Retina (tissue), 1 donor: ENCODE data around the gene SLC27A3.
A peak's percentile ranks its signal among the peaks of the same experiment; 100 is the strongest.

Experiments used
- DNase-seq: peaks from one replicate; pipeline ENCODE4 v3.0.0-alpha.2; 2016

SLC27A3 gene, protein sequence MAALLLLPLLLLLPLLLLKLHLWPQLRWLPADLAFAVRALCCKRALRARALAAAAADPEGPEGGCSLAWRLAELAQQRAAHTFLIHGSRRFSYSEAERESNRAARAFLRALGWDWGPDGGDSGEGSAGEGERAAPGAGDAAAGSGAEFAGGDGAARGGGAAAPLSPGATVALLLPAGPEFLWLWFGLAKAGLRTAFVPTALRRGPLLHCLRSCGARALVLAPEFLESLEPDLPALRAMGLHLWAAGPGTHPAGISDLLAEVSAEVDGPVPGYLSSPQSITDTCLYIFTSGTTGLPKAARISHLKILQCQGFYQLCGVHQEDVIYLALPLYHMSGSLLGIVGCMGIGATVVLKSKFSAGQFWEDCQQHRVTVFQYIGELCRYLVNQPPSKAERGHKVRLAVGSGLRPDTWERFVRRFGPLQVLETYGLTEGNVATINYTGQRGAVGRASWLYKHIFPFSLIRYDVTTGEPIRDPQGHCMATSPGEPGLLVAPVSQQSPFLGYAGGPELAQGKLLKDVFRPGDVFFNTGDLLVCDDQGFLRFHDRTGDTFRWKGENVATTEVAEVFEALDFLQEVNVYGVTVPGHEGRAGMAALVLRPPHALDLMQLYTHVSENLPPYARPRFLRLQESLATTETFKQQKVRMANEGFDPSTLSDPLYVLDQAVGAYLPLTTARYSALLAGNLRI

DNA sequence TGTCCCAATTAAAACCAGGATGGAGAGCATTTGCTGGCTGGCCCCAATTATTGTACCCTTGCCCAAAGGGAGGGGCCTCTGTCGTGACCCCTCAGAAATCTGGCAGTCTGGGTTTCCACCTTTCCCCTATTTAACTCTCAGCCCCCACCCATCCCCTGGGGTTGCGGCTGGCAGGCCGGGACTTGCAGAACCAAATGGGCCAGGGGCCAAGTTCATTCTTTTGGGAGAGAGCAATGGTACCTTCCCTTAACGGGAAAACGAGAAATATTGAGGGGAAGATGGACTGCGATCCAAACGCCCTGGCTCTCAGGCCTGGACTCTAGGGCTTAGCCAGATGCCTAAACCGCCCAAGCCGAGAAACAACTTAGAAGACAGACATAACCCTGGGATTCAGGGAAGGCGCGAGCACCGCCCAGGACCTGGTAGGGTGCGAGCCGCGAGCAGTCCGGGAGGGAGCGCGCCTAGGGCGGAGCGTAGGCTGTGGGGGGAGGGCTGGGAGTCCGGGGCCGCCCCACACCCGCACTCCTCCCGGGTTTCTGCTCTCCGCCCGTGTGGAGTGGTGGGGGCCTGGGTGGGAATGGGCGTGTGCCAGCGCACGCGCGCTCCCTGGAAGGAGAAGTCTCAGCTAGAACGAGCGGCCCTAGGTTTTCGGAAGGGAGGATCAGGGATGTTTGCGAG, at the start of gene SLC27A3:
Gene SLC27A3, plus strand, starts transcription at position 628 of the 678 bp plus-strand sequence. CDS start 91 bp downstream, outside the sequence.
- DNase-seq = no peak

- DNase-seq = peak; percentile 98
Observed at GRCh38 chr1:153727463-153728304, 47.5 kb upstream of the SLC27A3 start, which contains the start of gene INTS3. Gene INTS3 (plus strand): TSS chr1:153728050. CDS start chr1:153728635, 585 bp downstream.

DNA sequence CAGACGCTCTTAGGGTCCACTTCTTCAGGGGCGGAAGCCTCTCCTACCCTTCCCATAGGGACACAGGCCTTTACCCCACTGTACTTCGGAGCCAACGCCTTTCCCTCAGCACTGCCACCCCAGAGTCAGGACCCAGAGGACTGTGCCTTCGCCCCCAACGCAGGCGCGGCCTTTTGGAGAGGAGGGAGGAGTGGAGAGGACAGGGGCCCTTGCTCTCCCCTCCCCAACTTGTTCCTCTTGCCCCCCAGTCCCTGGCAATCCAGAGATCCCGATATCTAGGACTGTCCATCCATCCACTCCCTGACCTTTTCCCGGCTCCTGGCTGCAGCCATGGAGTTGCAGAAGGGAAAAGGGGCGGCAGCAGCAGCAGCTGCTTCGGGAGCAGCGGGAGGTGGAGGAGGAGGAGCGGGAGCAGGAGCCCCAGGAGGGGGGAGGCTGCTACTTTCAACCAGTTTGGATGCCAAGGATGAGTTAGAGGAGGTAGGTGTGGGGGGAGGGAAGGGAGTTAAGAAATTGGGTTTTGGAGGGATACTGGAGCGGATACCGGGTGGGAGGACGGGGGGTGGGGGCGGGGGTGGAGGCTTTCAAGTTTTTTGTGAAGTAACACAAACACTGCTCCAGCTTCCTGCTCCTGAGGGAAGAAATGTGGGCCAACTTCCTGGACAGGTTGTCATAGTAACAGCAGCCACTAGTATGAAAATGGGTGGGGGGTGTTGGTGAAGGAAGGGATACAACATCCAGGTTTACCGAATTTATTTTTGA, 46.7 kb upstream of the SLC27A3 start:
- DNase-seq = peak; percentile 72

- no peak for DNase-seq
Observed at GRCh38 chr1:153730468-153730988, 44.7 kb upstream of the SLC27A3 start.

DNA sequence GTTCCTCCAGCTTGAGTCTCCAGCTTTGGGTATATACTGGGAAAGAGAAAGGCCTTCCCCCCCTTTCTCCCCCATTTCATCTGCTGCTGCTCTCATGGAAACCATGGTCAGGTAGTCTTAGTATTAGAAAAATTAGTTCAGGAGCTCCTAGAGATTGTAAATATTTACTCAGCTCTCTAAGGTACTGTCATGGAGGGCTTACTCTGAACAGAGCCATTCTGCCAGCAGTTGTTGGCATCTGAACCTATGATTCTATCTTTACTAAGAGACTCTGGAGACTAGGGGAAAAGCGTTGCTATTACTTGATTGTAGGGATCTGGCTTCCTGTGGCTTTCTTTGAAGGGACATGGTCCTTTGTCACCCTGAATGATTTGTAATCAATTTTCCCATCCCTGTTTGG, 41.2 kb upstream of the SLC27A3 start:
- no peak for DNase-seq

GRCh38 chr1:153734396-153735089, 40.7 kb upstream of the SLC27A3 start:
- no peak for DNase-seq

GRCh38 chr1:153735090-153735420, 40.2 kb upstream of the SLC27A3 start:
- DNase-seq = no peak

- DNase-seq = no peak
Observed at GRCh38 chr1:153741986-153742385, 33.2 kb upstream of the SLC27A3 start.

- no peak for DNase-seq
Observed at GRCh38 chr1:153742411-153743142, 32.6 kb upstream of the SLC27A3 start.

- no peak for DNase-seq
Observed at GRCh38 chr1:153745417-153745816, 29.8 kb upstream of the SLC27A3 start.

- DNase-seq = no peak
Observed at GRCh38 chr1:153746174-153746573, 29.0 kb upstream of the SLC27A3 start.

DNA sequence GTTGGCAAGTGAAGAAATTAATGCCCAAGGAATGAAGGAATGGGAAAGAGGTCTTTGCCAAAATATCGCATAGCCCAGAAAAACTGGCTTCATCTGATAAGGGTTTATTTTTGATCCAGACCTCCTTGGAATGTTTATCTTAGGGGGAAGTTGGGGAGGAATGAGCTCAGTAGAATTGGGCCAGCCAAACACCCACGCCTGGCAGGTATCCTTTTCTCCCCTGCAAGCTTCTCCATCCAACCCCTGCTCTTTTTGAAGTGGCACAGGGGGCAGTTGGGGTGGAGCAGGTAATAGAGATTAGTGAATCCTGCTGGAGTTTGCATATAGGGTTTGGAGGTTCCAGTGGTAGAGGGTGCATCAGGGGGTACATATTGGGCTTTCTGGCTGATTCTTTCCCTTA, 26.3 kb upstream of the SLC27A3 start:
- DNase-seq = no peak

DNA sequence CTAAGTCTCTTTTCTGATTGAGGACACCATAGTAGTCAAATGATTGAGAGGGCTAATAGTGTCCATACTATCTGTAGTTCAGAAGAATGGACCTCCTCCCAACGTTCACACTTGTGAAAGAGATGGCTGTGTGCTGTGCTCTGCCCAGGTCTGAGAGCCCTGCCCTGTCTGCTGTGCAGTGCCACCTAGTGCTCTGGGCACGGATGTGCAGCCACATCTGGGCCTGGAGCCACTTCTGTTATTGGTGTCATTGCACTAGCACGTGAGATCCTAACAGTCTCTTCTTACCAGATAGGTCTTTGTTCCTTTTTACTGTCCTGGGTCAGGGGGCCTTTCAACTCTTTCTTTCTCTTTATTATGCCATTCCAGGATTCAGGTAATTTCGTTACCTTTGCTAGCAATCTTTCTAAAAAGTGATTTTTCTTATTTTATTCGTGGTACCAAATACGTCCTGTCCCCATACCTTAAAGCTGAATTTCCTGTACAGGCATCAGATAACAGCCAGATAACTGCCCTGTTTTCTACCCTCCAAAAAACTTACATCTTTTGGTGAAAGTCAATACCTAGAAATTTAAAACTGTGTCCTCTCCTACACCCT, 25.7 kb upstream of the SLC27A3 start:
- peak; percentile 78 for DNase-seq

- DNase-seq = no peak
Observed at GRCh38 chr1:153750026-153750995, 24.9 kb upstream of the SLC27A3 start.

DNA sequence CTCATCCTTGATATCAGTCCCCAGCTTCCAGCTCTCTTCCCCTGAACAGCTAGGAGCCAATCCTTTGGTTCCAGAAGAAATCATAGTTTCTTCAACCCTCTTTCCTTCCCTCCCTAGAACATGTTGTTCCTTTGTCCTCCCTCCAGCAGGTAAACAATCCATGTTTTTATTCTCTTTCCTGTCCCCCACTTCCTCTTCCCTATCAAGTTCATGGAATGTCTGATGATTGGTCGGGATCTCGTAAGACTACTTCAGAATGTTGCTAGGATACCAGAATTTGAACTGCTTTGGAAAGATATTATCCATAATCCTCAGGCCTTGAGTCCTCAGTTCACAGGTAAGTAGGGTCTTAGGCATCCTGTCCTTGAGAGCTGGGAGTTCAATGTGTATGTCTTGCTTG, 23.1 kb upstream of the SLC27A3 start:
- DNase-seq = no peak

DNA sequence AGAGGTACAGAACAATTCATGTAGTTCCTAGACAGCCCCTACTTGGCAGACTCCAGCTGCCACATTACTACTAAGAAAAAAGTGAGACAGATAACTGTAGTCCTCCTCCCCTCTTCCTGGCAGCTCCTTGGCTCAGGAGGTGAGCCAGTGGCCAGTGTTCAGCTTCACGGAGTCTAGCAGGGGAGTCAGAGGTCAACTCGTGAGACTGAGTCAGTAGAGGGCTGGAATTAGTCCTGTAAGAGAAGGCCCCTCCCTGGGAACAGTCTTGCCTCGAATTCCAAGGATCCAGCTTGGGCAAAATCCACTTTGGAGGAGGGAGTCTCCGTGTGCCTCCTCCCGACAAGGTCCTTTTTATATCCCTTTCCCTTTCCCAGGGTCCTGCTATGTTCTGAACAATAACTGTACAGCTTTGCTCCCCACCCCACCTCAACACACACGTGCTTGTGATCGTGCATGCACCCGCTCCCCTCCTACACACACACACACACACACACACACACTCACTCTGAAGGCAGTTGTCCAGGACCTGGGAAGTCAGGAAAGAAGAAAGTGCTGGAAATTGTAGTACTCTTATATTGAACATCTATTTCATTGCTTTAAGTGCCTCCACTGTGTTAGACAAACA, 22.5 kb upstream of the SLC27A3 start:
- DNase-seq = no peak

DNA sequence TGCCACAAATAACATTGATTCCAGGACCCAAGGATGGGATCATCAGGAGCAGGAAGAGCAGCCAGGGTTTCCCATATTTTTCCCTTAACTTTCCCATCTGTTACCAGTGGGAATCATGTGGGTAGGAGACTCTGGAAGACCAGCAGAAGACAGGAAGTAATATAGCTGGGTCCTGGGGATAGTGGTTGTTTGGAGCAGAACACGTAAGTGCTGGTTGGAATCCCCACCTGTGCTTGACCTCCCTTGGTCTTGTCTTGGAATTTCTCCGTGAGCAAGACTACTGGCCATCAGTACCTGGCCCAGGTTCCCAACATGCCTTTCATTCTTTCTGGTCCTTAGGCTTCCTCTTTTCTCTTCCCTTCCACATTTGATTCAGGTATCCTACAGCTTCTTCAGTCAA, 20.9 kb upstream of the SLC27A3 start:
- no peak for DNase-seq

GRCh38 chr1:153760440-153760839, 14.8 kb upstream of the SLC27A3 start:
- DNase-seq = no peak
